K562 (cell line): ENCODE data around the gene POU2F3. TPM values are rescaled to one million over a fixed set of nuclear protein-coding genes. Genes with fewer than 3 reads are reported as not detected.

Source experiments
- ATAC-seq: fragments of 200-7000 bp; cut with Tn5 transposase; 3 replicates; pipeline ENCODE4 v1.9.1; 2020; ENCODE audit warnings: moderate library complexity
- BruUV-seq: library from RNA; stranded (reverse); fragments of 400-500 nt; replicated peaks from 2 replicates; lab custom pipeline; 2021; lab: Mats Ljungman, UMichigan
- CTCF ChIA-PET: fragments of 300-600 bp; formaldehyde crosslinking; extraction: SDS; loops from one replicate; lab custom pipeline; 2021; ENCODE audit warnings: low intra/inter-chr PET ratio; lab: Yijun Ruan, JAX
- POLR2A ChIA-PET: fragments of 300-600, 350-650 bp; sonication (Branson Sonifier 250); formaldehyde crosslinking; extraction: SDS; loops from one replicate; lab custom pipeline; 2021; ENCODE audit warnings: antibody characterized with exemption, inconsistent platforms; lab: Yijun Ruan, JAX
- DNase-seq, 4 experiments: peaks; one replicate each; pipeline versions ENCODE4 v3.0.0 to v3.0.0-alpha.2; 2011 to 2018; ENCODE audit warnings: low spot score in 3 of 4, mixed read lengths in 3 of 4; ENCODE audit errors: extremely low read depth in 1 of 4
- FAIRE-seq: peaks from 2 replicates; lab custom pipeline; 2011; peaks lifted over from hg19 to GRCh38; lab: Jason Lieb, UNC
- H2AFZ ChIP-seq: 2 replicates; pipeline ENCODE4 v1.6.0; 2011; ENCODE audit warnings: low read depth, low read length, control low read depth, inconsistent platforms
- H3K27ac ChIP-seq: fragments of 200-600 bp; 3 replicates; pipeline ENCODE4 v1.8.0; 2011; ENCODE audit warnings: low read depth, mild to moderate bottlenecking, control low read depth, inconsistent platforms, low read length, moderate library complexity, mixed read lengths; ENCODE audit errors: extremely low read depth
- H3K27me3 ChIP-seq, 2 experiments: fragments of 300-600 bp in 1 of 2; 2 replicates in 1 of 2; 3 replicates in 1 of 2; pipeline versions ENCODE4 v1.6.0 to v1.8.0; 2011; ENCODE audit warnings: inconsistent platforms in 2 of 2, low read length in 2 of 2, mild to moderate bottlenecking in 1 of 2, mixed read lengths in 1 of 2, moderate library complexity in 1 of 2; ENCODE audit not compliant: control insufficient read depth in 2 of 2, insufficient read depth in 2 of 2
- H3K36me3 ChIP-seq: fragments of 300-600 bp; 3 replicates; pipeline ENCODE4 v1.8.0; 2011; ENCODE audit warnings: mild to moderate bottlenecking, low read length, inconsistent platforms; ENCODE audit not compliant: control insufficient read depth, insufficient read depth
- H3K4me1 ChIP-seq, 2 experiments: fragments of 200-600 bp in 1 of 2; replicated peaks in 1 of 2; 2 replicates in 1 of 2; 3 replicates in 1 of 2; pipeline versions ENCODE4 v1.5.1 to v1.8.0; 2011; ENCODE audit warnings: inconsistent platforms in 2 of 2, low read length in 2 of 2, mild to moderate bottlenecking in 1 of 2, mixed read lengths in 1 of 2, moderate library complexity in 1 of 2; ENCODE audit not compliant: control insufficient read depth in 2 of 2, insufficient read depth in 2 of 2
- H3K4me2 ChIP-seq: 2 replicates; pipeline ENCODE4 v1.6.1; 2011; ENCODE audit warnings: low read length, control low read depth, inconsistent platforms, mixed read lengths; ENCODE audit not compliant: insufficient read depth
- H3K4me3 ChIP-seq: fragments of 200-600 bp; sonication (generic), shearing (Covaris generic); 2 replicates; pipeline ENCODE4 v1.5.1; 2016; ENCODE audit warnings: control low read depth, inconsistent platforms
- H3K79me2 ChIP-seq: fragments of 200-600 bp; 3 replicates; pipeline ENCODE4 v1.8.0; 2011; ENCODE audit warnings: low read length, inconsistent platforms; ENCODE audit not compliant: control insufficient read depth, insufficient read depth
- H3K9ac ChIP-seq, 2 experiments: 2 replicates each; pipeline versions ENCODE4 v1.6.0 to v1.6.1; 2011; ENCODE audit warnings: low read depth in 2 of 2, low read length in 2 of 2, control low read depth in 1 of 2, inconsistent platforms in 1 of 2, mild to moderate bottlenecking in 1 of 2, mixed read lengths in 1 of 2; ENCODE audit not compliant: insufficient read depth in 1 of 2
- H3K9me1 ChIP-seq: one replicate; pipeline ENCODE4 v1.6.0; 2011; ENCODE audit warnings: inconsistent platforms, mild to moderate bottlenecking, low read length, moderate library complexity; ENCODE audit not compliant: control insufficient read depth, insufficient read depth
- H3K9me3 ChIP-seq: replicated peaks from 2 replicates; pipeline ENCODE4 v1.5.1; 2011; ENCODE audit warnings: low read depth, low read length, inconsistent platforms; ENCODE audit not compliant: control insufficient read depth, insufficient read depth
- H4K20me1 ChIP-seq: replicated peaks from 2 replicates; pipeline ENCODE4 v1.6.1; 2011; ENCODE audit warnings: low read length, inconsistent platforms, mixed read lengths; ENCODE audit not compliant: control insufficient read depth, insufficient read depth
- BCL6 ChIP-seq: fragments of 250-450 bp; sonication (Bioruptor Pico); IDR thresholded peaks from 2 replicates; pipeline ENCODE4 v1.4.0; 2020
- EHMT2 ChIP-seq: fragments of 450-650 bp; IDR thresholded peaks from 2 replicates; pipeline ENCODE4 v1.6.1; 2018; ENCODE audit warnings: antibody characterized with exemption
- EP400 ChIP-seq: fragments of 450-650 bp; IDR thresholded peaks from 2 replicates; pipeline ENCODE4 v1.6.1; 2017; ENCODE audit warnings: antibody characterized with exemption, mild to moderate bottlenecking, moderate library complexity
- MAFG ChIP-seq: fragments of 450-650 bp; conservative IDR thresholded peaks from 2 replicates; pipeline ENCODE4 v1.6.1; 2016; ENCODE audit warnings: missing genetic modification characterization, missing compliant biosample characterization
- NCOA1 ChIP-seq: fragments of 450-650 bp; IDR thresholded peaks from 2 replicates; pipeline ENCODE4 v1.6.1; 2016; ENCODE audit warnings: low read depth
- PRPF4 ChIP-seq: fragments of 200-400 bp; formaldehyde crosslinking; IDR thresholded peaks from one replicate; pipeline ENCODE4 v1.6.1; 2017; ENCODE audit warnings: low read length, low read depth, mild to moderate bottlenecking; ENCODE audit not compliant: insufficient read depth, poor library complexity, severe bottlenecking
- SREBF1 ChIP-seq: fragments of 150-350 bp; IDR thresholded peaks from 2 replicates; pipeline ENCODE4 v1.6.1; 2014; ENCODE audit warnings: antibody characterized with exemption, low read depth, low read length, borderline replicate concordance
- ZNF445 ChIP-seq: fragments of 250-450 bp; sonication (Bioruptor Pico); IDR thresholded peaks from 2 replicates; pipeline ENCODE4 v1.4.0; 2020; ENCODE audit warnings: low read depth, mild to moderate bottlenecking, moderate library complexity
- WGBS: fragments of 100-300 bp; shearing (Covaris generic); methylation state at CpG from one replicate; pipeline ENCODE4 v1.1.6; 2016; ENCODE audit warnings: low coverage, mixed read lengths; ENCODE audit not compliant: insufficient coverage; ENCODE audit errors: missing lambda C conversion rate; 5-methylcytosine and 5-hydroxymethylcytosine counted together
- in situ Hi-C: fragments of 300-500 bp; cut with MboI; formaldehyde crosslinking; loops from 4 replicates; pipeline ENCODE4 v1.15.0; 2018; ENCODE audit warnings: inconsistent platforms, mixed read lengths
- intact Hi-C: fragments of 100-400 bp; cut with micrococcal nuclease; formaldehyde crosslinking; loops from 2 replicates; pipeline ENCODE4 v1.14.2; 2022
- polyA plus RNA-seq, 8 experiments: library from polyadenylated mRNA; depleted of rRNA in 4 of 8; stranded (reverse) in 5 of 8; unstranded in 3 of 8; fragments of >200 nt; fragmentation: Nextera tagmentation in 2 of 8; fragmentation: Illumina TruSeq in 1 of 8; extraction: Ambion mirVana in 2 of 8; extraction: Trizol in 1 of 8; gene quantifications; 2 replicates each; pipeline versions ENCODE4 v1.2.1 to v1.2.3, GENCODE V29; 2011 to 2014; ENCODE audit warnings: inconsistent platforms in 1 of 8, missing spikeins in 1 of 8
- total RNA-seq, 7 experiments: library from RNA; depleted of rRNA in 6 of 7; stranded (reverse); fragments of >200 nt in 6 of 7; fragmentation: Illumina TruSeq in 2 of 7; extraction: Trizol in 2 of 7; gene quantifications; 2 replicates each; pipeline versions ENCODE4 v1.2.1 to v1.2.3, GENCODE V29; 2011 to 2021; ENCODE audit warnings: low replicate concordance in 1 of 7

POU2F3 gene
- total and polyA plus RNA-seq, 9 of the 15 experiments (the other 6 are each of a cell fraction or from before 2014, with no cell fraction given): not detected

- no peak for FAIRE-seq
- TF ChIP-seq BCL6 (CRISPR knock-in tag) (no peak), PRPF4 (no peak), MAFG (tag) (no peak), NCOA1 (no peak), EHMT2 (no peak), ZNF445 (CRISPR knock-in tag) (no peak), EP400 (no peak), SREBF1 (no peak)
- no peak for ATAC-seq
- POLR2A ChIA-PET: no interaction called here
- Histone ChIP-seq H3K9me1 (no peaks in the 10 kb centered on the region), H3K36me3 (no peaks in the 10 kb centered on the region), H3K9me3 (no peaks in the 10 kb centered on the region), H3K9ac (no peak overlapping the region), H2AFZ (no peak overlapping the region), H3K27me3 (peaks cover 45 to 80% of the 10 kb centered on the region in 2 experiments; a peak in 4 of 5 replicates), H3K4me3 (no peak overlapping the region), H3K79me2 (no peaks in the 10 kb centered on the region), H4K20me1 (no peaks in the 10 kb centered on the region; the same call in 1 of the 2 replicates), H3K27ac (no peak overlapping the region), H3K4me1 (peaks cover 0 to 3% of the 10 kb centered on the region in 2 experiments; a peak in 1 of 5 replicates), H3K4me2 (no peak overlapping the region)
- intact Hi-C loops (no loop called here), in situ Hi-C loops (no loop called here)
- BruUV-seq: no TSS peak
- 1% methylated on average over 4 of the region's 4 CpGs for WGBS
- CTCF ChIA-PET: no interaction called here
- no peak for DNase-seq
These were observed 16.2 kb downstream of the POU2F3 start for GRCh38 chr11:120256178-120256577.
